Colonic mucosa (tissue), 4 donors: ENCODE data around the gene LARGE1. TPM values are rescaled to one million over a fixed set of nuclear protein-coding genes. Genes with fewer than 3 reads are reported as not detected.

Experiments
- DNase-seq: peaks from one replicate; pipeline ENCODE4 v3.0.0-alpha.2; 2020
- H3K27ac ChIP-seq: fragments of 200-600 bp; one replicate; pipeline ENCODE4 v1.8.0; 2021
- H3K27me3 ChIP-seq: fragments of 200-600 bp; one replicate; pipeline ENCODE4 v1.8.0; 2021
- H3K36me3 ChIP-seq: fragments of 200-600 bp; one replicate; pipeline ENCODE4 v1.8.0; 2021
- H3K4me1 ChIP-seq: fragments of 200-600 bp; one replicate; pipeline ENCODE4 v1.8.0; 2021; ENCODE audit warnings: mild to moderate bottlenecking
- H3K4me3 ChIP-seq: fragments of 200-600 bp; one replicate; pipeline ENCODE4 v1.8.0; 2021
- H3K9ac ChIP-seq, 2 donors: one replicate each; pipeline ENCODE4 v1.7.0; 2013; ENCODE audit warnings: control low read depth in 2 of 2, low read depth in 2 of 2, low read length in 2 of 2
- H3K9me3 ChIP-seq: fragments of 200-600 bp; one replicate; pipeline ENCODE4 v1.8.0; 2021
- CTCF ChIP-seq: fragments of 200-600 bp; IDR thresholded peaks from one replicate; pipeline ENCODE4 v1.8.0; 2022; ENCODE audit warnings: antibody characterized with exemption, mild to moderate bottlenecking
- intact Hi-C: fragments of 100-400 bp; cut with DNase I; formaldehyde crosslinking; loops from one replicate; pipeline ENCODE4 v1.14.1; 2022
- total RNA-seq, 2 donors: library from RNA; stranded (reverse); fragmentation: NEBNext Ultra II Directional in 1 of 2; extraction: Animal tissue kit (Norgen Biotek cat#: 25700) in 1 of 2; gene quantifications; one replicate each; pipeline ENCODE4 v1.2.1, GENCODE V29; 2021
- donor health status: healthy.
- donor health status: DM: no; HTN: no; CAD: no.
- donor health status: DM: no; HTN: no; CAD: no.

The LARGE1 gene
- total RNA-seq, 2 donors from 2014 or later, result 45.2 to 46.5 TPM

GRCh38 chr22:33474587-33474986 is 445.7 kb downstream of the LARGE1 start:
- no peak overlapping the region for H3K9ac ChIP-seq

GRCh38 chr22:33472462-33473344 is 447.6 kb downstream of the LARGE1 start:
- DNase-seq, result no peak
- intact Hi-C loops, result no loop called here
- H3K9me3 ChIP-seq, result no peaks in the 10 kb centered on the region
- H3K4me3 ChIP-seq, result no peak overlapping the region
- no peak overlapping the region for H3K27ac ChIP-seq
- H3K9ac ChIP-seq, result no peak overlapping the region
- TF ChIP-seq CTCF, result no peak
- no peaks in the 10 kb centered on the region for H3K36me3 ChIP-seq
- H3K27me3 ChIP-seq, result no peaks in the 10 kb centered on the region
- H3K4me1 ChIP-seq, result no peaks in the 10 kb centered on the region

More at GRCh38 chr22:33474587-33474986, 445.7 kb downstream of the LARGE1 start:
- Histone ChIP-seq H3K4me1 (no peaks in the 10 kb centered on the region), H3K27ac (no peak overlapping the region), H3K27me3 (no peaks in the 10 kb centered on the region), H3K9me3 (no peaks in the 10 kb centered on the region), H3K4me3 (no peak overlapping the region), H3K36me3 (no peaks in the 10 kb centered on the region)
- no peak for DNase-seq
- no peak for TF ChIP-seq CTCF
- intact Hi-C loops, result no loop called here

GRCh38 chr22:33470456-33470855 is 449.8 kb downstream of the LARGE1 start:
- no peak overlapping the region for H3K27ac ChIP-seq
- TF ChIP-seq CTCF, result no peak
- no peaks in the 10 kb centered on the region for H3K9me3 ChIP-seq
- H3K36me3 ChIP-seq, result no peaks in the 10 kb centered on the region
- intact Hi-C loops, result no loop called here
- no peak overlapping the region for H3K9ac ChIP-seq
- no peaks in the 10 kb centered on the region for H3K27me3 ChIP-seq
- DNase-seq, result no peak
- H3K4me3 ChIP-seq, result no peak overlapping the region
- H3K4me1 ChIP-seq, result no peaks in the 10 kb centered on the region

GRCh38 chr22:33467620-33468095 is 452.6 kb downstream of the LARGE1 start:
- Histone ChIP-seq H3K36me3 (no peaks in the 10 kb centered on the region), H3K9me3 (no peaks in the 10 kb centered on the region), H3K27ac (no peak overlapping the region), H3K9ac (no peak overlapping the region), H3K27me3 (no peaks in the 10 kb centered on the region), H3K4me1 (no peaks in the 10 kb centered on the region), H3K4me3 (no peak overlapping the region)
- no peak for TF ChIP-seq CTCF
- intact Hi-C loops, result no loop called here
- DNase-seq, result no peak

- Histone ChIP-seq H3K4me1 (no peaks in the 10 kb centered on the region), H3K27ac (no peak overlapping the region), H3K27me3 (no peaks in the 10 kb centered on the region), H3K4me3 (no peak overlapping the region), H3K9ac (no peak overlapping the region), H3K36me3 (no peaks in the 10 kb centered on the region), H3K9me3 (no peaks in the 10 kb centered on the region)
- TF ChIP-seq CTCF, result no peak
- intact Hi-C loops, result no loop called here
- no peak for DNase-seq
Measured at GRCh38 chr22:33467080-33467479, 453.2 kb downstream of the LARGE1 start.
